Activated naive CD8-positive, alpha-beta T cell treated with anti-CD3 and anti-CD28 coated beads, Interleukin-2, amount 10 ng/mL, durations not matched to agents 7 days and 5 days (primary cell): Measurements from ENCODE around the gene DOCK1. TPM values are rescaled to one million over a fixed set of nuclear protein-coding genes. Genes with fewer than 3 reads are reported as not detected.

Experiments used
- ATAC-seq: fragments of 150-1000 bp; cut with Tn5 transposase; one replicate; pipeline ENCODE4 v1.10.0; 2021; ENCODE audit warnings: low read depth, moderate library complexity
- POLR2A ChIA-PET: fragments of 350-600 bp; sonication (Branson Sonifier 250); formaldehyde crosslinking; loops from one replicate; lab custom pipeline; 2021; ENCODE audit warnings: antibody characterized with exemption; lab: Charles Lee
- DNase-seq: peaks from one replicate; pipeline ENCODE4 v3.0.0; 2021
- H3K27ac Mint-ChIP-seq: one replicate; pipeline ENCODE4 v1.8.0; 2022; ENCODE audit warnings: mild to moderate bottlenecking, mixed read lengths
- H3K27me3 Mint-ChIP-seq: one replicate; pipeline ENCODE4 v1.8.0; 2022; ENCODE audit warnings: mild to moderate bottlenecking, moderate library complexity, mixed read lengths
- H3K36me3 Mint-ChIP-seq: one replicate; pipeline ENCODE4 v1.8.0; 2021; ENCODE audit warnings: mild to moderate bottlenecking, mixed read lengths
- H3K4me1 Mint-ChIP-seq: one replicate; pipeline ENCODE4 v1.8.0; 2021; ENCODE audit warnings: mixed read lengths
- H3K4me3 Mint-ChIP-seq: one replicate; pipeline ENCODE4 v1.8.0; 2022; ENCODE audit warnings: mild to moderate bottlenecking, moderate library complexity, mixed read lengths
- H3K9me3 Mint-ChIP-seq: one replicate; pipeline ENCODE4 v1.8.0; 2021; ENCODE audit warnings: mixed read lengths
- total RNA-seq, 2 experiments: library from RNA; stranded (reverse); gene quantifications; one replicate each; pipeline ENCODE4 v1.2.3, GENCODE V29; 2021

DOCK1 gene
- total RNA-seq, 2 experiments from 2014 or later, result 0.06 to 0.14 TPM

DNA sequence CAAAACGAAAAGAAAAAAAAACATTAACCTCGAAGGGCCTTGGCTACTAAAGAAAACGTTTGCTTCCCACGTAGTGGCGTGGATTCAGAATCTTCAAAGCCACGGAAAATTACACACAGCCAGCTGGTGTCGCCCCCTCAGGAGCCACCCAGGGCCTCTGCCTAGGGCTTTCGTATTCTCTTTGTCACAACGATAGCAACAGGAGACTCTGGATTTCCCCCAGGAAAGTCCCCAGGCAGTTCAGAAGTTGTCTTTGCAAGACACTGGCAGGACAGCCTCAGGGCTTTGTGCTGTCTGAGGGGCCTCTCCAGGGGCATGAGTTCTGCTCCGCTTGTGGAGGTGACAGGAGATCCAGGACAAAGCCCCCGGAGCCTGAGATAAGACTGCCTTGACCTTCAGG lies 441.4 kb downstream of the DOCK1 start:
- H3K36me3 Mint-ChIP-seq, result no peaks in the 10 kb centered on the region
- DNase-seq (no peak), ATAC-seq (no peak)
- no peaks in the 10 kb centered on the region for H3K27me3 Mint-ChIP-seq
- no peaks in the 10 kb centered on the region for H3K9me3 Mint-ChIP-seq
- no peak overlapping the region for H3K4me3 Mint-ChIP-seq
- no peak overlapping the region for H3K27ac Mint-ChIP-seq
- POLR2A ChIA-PET, result no interaction called here
- no peaks in the 10 kb centered on the region for H3K4me1 Mint-ChIP-seq

DNA sequence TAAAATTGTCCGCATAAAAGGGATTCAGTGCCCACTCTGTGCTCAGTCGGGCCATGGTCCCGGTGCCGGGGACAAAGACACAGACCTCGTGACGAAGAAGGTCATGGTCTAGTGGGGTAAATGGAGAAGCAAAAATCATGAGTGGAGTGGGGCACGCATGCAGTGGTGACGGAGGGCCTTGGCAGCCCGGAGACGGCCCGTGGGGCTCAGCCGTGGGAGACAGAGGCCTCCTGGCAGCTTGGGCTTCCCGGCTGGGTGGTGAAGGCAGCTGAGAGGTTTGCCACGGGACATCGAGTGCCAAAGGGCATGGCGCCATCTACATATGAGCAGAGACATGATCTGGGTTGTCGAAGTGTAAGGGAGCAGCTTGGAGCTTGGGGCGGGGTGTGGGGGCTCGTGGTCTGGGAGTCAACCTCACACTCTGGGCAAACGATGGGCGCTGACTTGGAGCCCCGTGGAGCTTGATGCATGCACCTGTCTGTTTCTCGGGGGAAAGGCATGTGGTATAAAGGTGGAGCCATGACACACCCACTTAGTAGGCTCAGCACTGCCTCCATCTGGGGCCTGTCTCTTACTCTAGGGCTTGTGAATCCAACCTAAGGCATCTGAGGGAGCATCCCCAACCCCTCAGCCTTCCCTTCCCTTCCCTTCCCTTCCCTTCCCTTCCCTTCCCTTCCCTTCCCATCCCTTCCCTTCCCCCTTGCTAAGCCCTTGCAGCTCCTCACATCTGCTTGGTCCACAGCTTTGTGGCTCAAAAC lies 442.2 kb downstream of the DOCK1 start:
- Mint-ChIP-seq H3K27ac (no peak overlapping the region), H3K4me1 (no peaks in the 10 kb centered on the region), H3K36me3 (no peaks in the 10 kb centered on the region), H3K9me3 (no peaks in the 10 kb centered on the region), H3K27me3 (no peaks in the 10 kb centered on the region), H3K4me3 (no peak overlapping the region)
- ATAC-seq (no peak), DNase-seq (no peak)
- POLR2A ChIA-PET, result no interaction called here

DNA sequence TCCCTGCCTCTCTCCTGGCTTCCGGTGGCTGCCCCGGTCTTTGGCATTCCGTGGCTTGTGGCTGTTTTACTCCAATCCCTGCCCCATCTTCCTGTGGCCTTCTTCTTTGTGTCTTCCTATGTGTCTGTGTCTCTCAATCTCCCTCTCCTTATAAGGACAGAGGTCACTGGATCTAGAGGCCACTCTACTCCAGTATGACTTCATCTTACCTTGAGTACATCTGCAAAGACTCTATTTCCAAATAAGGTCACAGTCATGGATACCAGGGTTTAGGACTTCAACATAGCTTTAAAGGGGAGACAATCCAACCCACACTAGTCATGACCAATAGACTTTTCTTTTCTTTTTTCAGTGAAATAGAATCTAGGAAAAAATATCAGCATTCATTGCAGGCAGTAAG lies 444.5 kb downstream of the DOCK1 start:
- Mint-ChIP-seq H3K36me3 (no peaks in the 10 kb centered on the region), H3K4me1 (no peaks in the 10 kb centered on the region), H3K9me3 (no peaks in the 10 kb centered on the region), H3K27me3 (no peaks in the 10 kb centered on the region), H3K4me3 (no peak overlapping the region), H3K27ac (no peak overlapping the region)
- POLR2A ChIA-PET, result no interaction called here
- no peak for DNase-seq
- ATAC-seq, result no peak

DNA sequence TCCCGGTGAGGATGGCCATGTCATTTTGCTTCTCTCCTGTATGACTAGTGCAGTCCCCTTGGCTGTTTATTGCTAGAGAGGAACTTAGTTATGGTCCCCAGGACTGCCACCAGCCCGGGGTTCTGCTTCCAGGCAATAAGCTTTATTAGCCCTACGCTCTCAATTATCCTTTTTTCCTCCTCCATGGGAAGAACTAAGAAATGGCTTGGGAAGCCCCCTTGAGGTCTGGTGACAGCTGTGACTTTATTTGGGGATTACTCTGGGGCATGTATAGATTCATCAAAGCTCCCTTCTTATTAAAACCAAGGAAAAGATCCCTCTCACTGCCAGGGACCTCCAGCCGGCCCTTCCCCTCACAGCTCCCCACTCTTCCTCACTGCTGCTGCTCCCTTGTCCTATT lies 446.3 kb downstream of the DOCK1 start:
- Mint-ChIP-seq H3K9me3 (no peaks in the 10 kb centered on the region), H3K4me3 (no peak overlapping the region), H3K27me3 (no peaks in the 10 kb centered on the region), H3K27ac (no peak overlapping the region), H3K36me3 (no peaks in the 10 kb centered on the region), H3K4me1 (no peaks in the 10 kb centered on the region)
- ATAC-seq (no peak), DNase-seq (no peak)
- POLR2A ChIA-PET, result no interaction called here

DNA sequence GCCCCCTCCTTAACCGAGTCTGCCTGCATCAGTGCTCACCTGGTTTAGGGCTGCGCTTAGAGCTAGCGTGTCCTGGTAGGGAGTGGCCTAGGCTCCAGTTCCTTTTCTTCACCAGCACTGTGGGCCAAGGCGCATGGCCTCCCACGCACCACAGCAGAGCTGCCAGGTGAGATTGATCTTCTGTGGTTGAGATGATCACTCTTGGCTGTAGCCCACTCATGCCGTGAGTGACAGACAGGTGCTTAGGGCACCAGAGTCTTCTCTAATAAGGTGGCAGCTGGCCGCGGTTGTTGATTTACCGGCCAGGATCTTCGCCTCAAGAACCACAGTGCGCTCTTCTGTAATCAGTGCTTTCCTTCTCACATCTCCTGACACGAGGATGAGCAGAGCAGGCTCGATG lies 448.3 kb downstream of the DOCK1 start:
- POLR2A ChIA-PET, result no interaction called here
- no peak for ATAC-seq
- no peaks in the 10 kb centered on the region for H3K4me1 Mint-ChIP-seq
- H3K27me3 Mint-ChIP-seq, result no peaks in the 10 kb centered on the region
- H3K4me3 Mint-ChIP-seq, result no peak overlapping the region
- no peaks in the 10 kb centered on the region for H3K36me3 Mint-ChIP-seq
- DNase-seq, result no peak
- no peaks in the 10 kb centered on the region for H3K9me3 Mint-ChIP-seq
- H3K27ac Mint-ChIP-seq, result no peak overlapping the region

DNA sequence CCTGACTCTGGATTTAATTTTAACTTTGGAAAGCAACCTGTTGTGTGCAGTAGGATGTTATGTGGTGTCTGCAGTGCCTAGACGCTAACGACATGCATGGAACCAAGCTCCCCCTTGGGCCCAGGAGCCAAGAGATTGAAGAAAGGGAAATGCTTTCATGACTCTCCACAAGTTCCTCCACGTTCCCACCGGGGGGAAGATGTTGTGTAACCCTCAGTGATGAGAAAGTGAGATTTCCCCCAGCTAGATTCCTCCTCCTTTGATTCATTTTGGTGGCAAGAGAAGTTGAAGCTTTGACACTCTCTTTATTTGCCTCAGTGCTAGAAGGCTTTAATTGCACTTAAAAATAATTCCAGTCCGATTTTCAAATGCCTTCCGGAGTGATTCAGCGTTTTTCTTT lies 449.0 kb downstream of the DOCK1 start:
- no peaks in the 10 kb centered on the region for H3K36me3 Mint-ChIP-seq
- DNase-seq (no peak), ATAC-seq (no peak)
- H3K4me3 Mint-ChIP-seq, result no peak overlapping the region
- POLR2A ChIA-PET, result no interaction called here
- no peaks in the 10 kb centered on the region for H3K4me1 Mint-ChIP-seq
- H3K9me3 Mint-ChIP-seq, result no peaks in the 10 kb centered on the region
- H3K27me3 Mint-ChIP-seq, result no peaks in the 10 kb centered on the region
- H3K27ac Mint-ChIP-seq, result no peak overlapping the region

DNA sequence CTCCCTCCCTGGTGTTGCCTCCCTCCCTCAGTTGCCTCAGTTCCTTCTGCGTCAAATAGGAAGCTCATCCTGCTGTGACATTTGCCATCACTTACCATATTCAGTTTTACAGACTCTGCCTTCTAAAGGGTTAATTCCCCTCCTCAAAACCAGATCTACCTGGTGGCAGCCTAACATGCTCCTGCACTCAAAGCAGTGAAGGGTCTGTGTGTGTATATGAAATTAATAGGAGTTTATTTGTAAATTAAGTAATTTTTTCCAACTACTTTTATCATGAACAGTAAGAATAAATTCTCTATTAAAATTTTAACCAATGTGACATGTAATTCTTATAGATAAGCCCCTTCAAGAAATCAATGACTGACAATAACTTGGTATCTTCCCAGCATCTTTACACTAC lies 449.8 kb downstream of the DOCK1 start:
- ATAC-seq, result no peak

DNA sequence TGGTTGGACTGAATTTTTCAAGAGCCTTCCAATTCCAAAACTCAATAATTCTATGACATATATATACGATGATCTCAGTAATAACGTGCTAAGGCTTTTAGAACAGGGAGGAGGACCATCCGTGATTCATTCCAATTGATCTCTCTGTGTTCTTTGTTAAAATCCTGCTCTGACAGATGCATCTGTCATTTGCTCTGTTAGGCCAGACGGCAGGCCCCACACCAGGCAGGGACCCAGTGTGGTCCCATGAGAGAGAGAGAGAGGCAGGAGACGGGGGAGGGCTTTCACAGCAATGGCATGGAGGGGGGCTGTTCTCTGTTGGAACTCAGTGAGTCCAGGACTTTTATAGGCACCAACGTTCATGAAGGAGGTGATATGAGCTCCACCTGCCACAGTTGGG lies 451.1 kb downstream of the DOCK1 start:
- H3K36me3 Mint-ChIP-seq, result no peaks in the 10 kb centered on the region
- no peaks in the 10 kb centered on the region for H3K4me1 Mint-ChIP-seq
- POLR2A ChIA-PET, result no interaction called here
- no peak for DNase-seq
- H3K9me3 Mint-ChIP-seq, result no peaks in the 10 kb centered on the region
- no peak overlapping the region for H3K4me3 Mint-ChIP-seq
- H3K27ac Mint-ChIP-seq, result no peak overlapping the region
- H3K27me3 Mint-ChIP-seq, result no peaks in the 10 kb centered on the region
- ATAC-seq, result no peak

More for the DNA sequence above, 449.8 kb downstream of the DOCK1 start:
- Mint-ChIP-seq H3K4me3 (no peak overlapping the region), H3K9me3 (no peaks in the 10 kb centered on the region), H3K27ac (no peak overlapping the region), H3K36me3 (no peaks in the 10 kb centered on the region), H3K27me3 (no peaks in the 10 kb centered on the region), H3K4me1 (no peaks in the 10 kb centered on the region)
- DNase-seq, result no peak
- POLR2A ChIA-PET, result no interaction called here

DNA sequence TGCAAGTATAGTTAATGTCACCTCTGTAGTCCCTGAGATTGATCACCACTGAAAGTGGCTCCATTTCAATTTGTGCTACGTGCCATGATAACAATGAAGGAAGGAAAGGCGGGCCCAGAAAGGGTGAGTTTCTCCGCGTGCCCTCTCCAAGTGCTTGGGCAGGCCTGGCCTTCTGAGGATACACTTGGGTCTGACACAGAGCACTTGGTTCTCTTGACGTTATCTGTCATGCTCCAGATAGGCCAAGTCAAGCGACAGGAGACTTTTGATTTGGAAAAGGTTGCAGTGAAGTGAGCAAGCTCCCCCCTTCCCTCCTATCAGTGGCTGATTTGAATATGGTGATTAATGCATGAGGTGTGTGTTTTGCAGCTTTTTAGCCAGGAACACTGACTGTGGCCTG lies 452.0 kb downstream of the DOCK1 start:
- no peak for DNase-seq
- no peak overlapping the region for H3K27ac Mint-ChIP-seq
- ATAC-seq, result no peak
- H3K4me1 Mint-ChIP-seq, result no peaks in the 10 kb centered on the region
- H3K4me3 Mint-ChIP-seq, result no peak overlapping the region
- POLR2A ChIA-PET, result no interaction called here
- H3K27me3 Mint-ChIP-seq, result no peaks in the 10 kb centered on the region
- no peaks in the 10 kb centered on the region for H3K36me3 Mint-ChIP-seq
- no peaks in the 10 kb centered on the region for H3K9me3 Mint-ChIP-seq

DNA sequence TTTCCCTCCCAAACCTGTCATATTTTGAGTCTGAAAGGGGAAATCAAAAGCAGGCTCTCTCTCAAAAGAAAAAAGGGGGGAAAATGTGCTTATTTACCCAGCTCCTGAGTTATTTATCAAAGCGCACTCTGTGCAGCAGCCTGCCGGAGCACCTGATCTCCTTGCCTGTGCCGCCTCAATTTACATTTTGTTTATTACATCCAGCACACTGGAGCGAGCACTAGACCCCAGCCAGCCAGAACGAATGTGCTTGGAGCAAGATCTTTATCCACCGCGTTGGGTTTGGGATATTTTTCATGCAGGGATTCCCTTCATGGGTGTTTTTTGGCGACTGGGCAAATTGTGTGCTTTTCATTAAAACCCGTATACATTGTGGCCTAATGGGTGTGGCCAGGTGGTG lies 453.1 kb downstream of the DOCK1 start:
- no peaks in the 10 kb centered on the region for H3K9me3 Mint-ChIP-seq
- no peaks in the 10 kb centered on the region for H3K36me3 Mint-ChIP-seq
- ATAC-seq, result no peak

DNA sequence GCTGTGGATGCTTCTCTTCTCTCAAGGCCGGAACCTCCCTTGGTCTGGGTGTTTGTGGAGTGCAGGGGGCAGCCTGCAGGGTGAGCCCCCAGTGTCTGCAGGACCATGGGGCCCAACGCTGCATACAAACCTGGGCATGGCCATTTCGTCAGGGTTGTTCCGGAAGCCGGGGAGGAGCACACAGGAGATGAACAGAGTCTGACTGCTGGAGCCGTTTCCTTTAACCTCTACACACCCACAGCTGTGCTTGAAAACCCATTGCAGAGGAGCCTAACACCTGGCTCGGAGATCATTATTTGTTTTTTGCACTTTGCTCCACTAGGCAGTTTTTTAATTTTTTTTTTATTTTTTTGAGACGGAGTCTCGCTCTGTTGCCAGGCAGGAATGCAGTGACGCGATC lies 458.8 kb downstream of the DOCK1 start:
- no peaks in the 10 kb centered on the region for H3K4me1 Mint-ChIP-seq
- H3K9me3 Mint-ChIP-seq, result no peaks in the 10 kb centered on the region
- no peaks in the 10 kb centered on the region for H3K27me3 Mint-ChIP-seq
- H3K4me3 Mint-ChIP-seq, result no peak overlapping the region
- H3K36me3 Mint-ChIP-seq, result no peaks in the 10 kb centered on the region
- ATAC-seq (no peak), DNase-seq (no peak)
- H3K27ac Mint-ChIP-seq, result no peak overlapping the region
- POLR2A ChIA-PET, result no interaction called here

More for the DNA sequence above, 453.1 kb downstream of the DOCK1 start:
- POLR2A ChIA-PET, result no interaction called here
- Mint-ChIP-seq H3K4me1 (no peaks in the 10 kb centered on the region), H3K27ac (no peak overlapping the region), H3K4me3 (no peak overlapping the region), H3K27me3 (no peaks in the 10 kb centered on the region)
- DNase-seq, result no peak

DNA sequence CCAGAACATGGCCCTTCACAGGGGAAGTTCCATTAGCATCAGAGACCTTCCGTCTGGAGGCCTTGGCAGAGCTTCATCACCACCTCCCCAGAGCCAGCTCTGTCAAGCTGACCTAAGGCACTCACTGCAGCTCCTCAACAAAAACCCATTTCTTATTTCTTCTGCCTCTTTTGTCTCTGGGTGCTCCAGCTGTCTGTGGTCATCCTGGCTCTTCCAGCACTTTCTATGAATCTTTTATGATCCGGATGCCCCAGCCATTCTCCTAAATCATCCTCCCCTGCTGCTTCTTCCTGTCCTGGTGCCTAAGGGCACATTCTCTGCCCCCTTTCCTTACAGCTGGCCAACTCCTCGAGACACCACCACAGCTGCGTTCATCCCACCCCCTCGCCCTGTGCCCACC lies 462.9 kb downstream of the DOCK1 start:
- Mint-ChIP-seq H3K4me3 (no peak overlapping the region), H3K27ac (no peak overlapping the region), H3K36me3 (no peaks in the 10 kb centered on the region), H3K27me3 (peaks cover 3% of the 10 kb centered on the region), H3K9me3 (no peaks in the 10 kb centered on the region), H3K4me1 (no peaks in the 10 kb centered on the region)
- ATAC-seq (no peak), DNase-seq (no peak)
- POLR2A ChIA-PET, result no interaction called here

DNA sequence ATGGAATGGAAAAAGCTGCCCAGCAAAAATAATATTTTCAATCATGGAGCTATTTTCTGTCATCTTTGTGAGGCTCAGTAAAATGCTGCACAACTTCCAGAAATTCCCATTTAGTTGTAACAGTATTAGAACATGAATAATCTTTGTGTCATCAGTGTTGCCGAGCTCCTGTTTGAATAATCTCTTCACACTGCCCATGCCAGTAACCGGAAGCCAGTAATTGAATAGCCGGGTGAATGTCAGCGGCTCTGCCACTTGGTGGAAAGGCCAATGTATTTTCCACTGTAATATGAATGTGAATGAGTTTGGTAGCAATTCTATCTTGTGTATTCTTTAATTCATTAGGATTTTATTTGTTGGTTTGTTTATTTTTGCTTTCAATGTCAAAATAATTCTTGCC lies 463.7 kb downstream of the DOCK1 start:
- H3K27ac Mint-ChIP-seq, result no peak overlapping the region
- no peak overlapping the region for H3K4me3 Mint-ChIP-seq
- H3K4me1 Mint-ChIP-seq, result no peaks in the 10 kb centered on the region
- H3K9me3 Mint-ChIP-seq, result no peaks in the 10 kb centered on the region
- ATAC-seq, result no peak
- no peak for DNase-seq
- peaks cover 3% of the 10 kb centered on the region for H3K27me3 Mint-ChIP-seq
- no peaks in the 10 kb centered on the region for H3K36me3 Mint-ChIP-seq
- POLR2A ChIA-PET, result no interaction called here

DNA sequence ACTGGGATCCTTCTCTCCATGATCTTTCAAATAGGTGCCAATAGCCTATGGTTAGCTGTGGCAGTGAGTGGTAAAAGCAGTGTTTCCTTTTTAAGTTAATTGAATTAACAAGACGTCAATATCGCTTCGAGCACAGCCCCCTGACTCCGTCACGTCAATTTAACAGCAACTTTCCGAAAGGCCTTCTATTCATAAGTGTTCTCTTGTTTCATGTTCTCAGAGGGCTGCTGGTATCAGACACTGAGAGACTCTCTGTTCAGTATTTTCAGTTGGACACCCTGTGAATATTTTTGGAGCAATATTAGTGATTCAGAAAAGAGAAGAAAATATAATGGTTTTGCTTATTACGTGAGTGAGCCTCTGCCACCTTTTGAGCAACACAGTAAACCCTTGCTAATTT lies 465.4 kb downstream of the DOCK1 start:
- no peak for DNase-seq

DNA sequence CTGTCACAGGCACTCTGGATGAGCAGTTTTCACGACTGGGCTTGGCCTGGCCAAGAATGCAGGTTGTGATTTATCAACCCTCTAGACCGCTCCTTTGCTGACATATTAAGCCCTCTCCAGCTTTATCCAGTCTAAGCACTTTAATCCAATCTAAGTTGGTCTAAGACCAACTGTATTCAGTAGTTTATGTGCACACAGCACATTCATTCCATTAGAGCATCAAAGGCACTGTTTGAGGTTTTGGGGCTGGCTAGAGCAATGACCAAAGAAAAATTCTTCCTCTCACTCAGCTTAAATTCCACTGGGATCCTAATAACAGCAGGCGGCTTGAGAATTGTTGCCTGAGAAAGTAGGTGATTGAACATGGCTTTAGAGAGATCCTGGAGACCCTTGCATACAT lies 467.1 kb downstream of the DOCK1 start:
- Mint-ChIP-seq H3K36me3 (no peaks in the 10 kb centered on the region), H3K4me1 (no peaks in the 10 kb centered on the region), H3K9me3 (no peaks in the 10 kb centered on the region), H3K4me3 (no peak overlapping the region), H3K27ac (no peak overlapping the region), H3K27me3 (peaks cover 3% of the 10 kb centered on the region)
- POLR2A ChIA-PET, result no interaction called here
- DNase-seq (no peak), ATAC-seq (no peak)

More for the DNA sequence above, 465.4 kb downstream of the DOCK1 start:
- POLR2A ChIA-PET, result no interaction called here
- peaks cover 3% of the 10 kb centered on the region for H3K27me3 Mint-ChIP-seq
- H3K4me1 Mint-ChIP-seq, result no peaks in the 10 kb centered on the region
- ATAC-seq, result no peak
- H3K36me3 Mint-ChIP-seq, result no peaks in the 10 kb centered on the region
- no peaks in the 10 kb centered on the region for H3K9me3 Mint-ChIP-seq
- no peak overlapping the region for H3K27ac Mint-ChIP-seq
- H3K4me3 Mint-ChIP-seq, result no peak overlapping the region
